ENCODE results near the gene GPR119. TPM values are rescaled to one million over a fixed set of nuclear protein-coding genes. Genes with fewer than 3 reads are reported as not detected.
"Not testable (repeated sequence)": the region's sequence is repeated elsewhere in the genome, so short reads cannot be mapped to it uniquely, and the experiment has no call there.

The GPR119 gene
- total and polyA plus RNA-seq, 7 donors: not detected

DNA sequence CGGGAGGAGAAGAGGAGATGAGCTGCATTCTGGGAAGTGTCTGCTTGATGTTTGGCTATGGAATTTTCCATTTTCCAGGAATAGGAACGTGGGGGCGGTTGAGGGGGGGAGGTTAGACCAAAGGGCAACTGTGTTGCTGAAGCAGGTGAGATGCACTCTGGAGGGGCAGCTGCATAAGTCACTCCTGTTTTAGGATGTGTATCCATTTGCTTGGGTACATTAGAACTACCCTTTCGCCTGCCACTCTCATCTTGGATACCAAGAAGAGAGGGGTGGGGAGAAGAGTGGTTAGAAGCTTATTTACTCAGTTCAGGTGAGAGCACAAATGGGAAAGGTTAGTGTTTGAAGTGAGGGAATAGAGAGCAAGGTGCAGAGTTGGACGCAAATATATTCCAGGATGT is 934 bp upstream of the GPR119 start:
- ATAC-seq (no peak), DNase-seq (no peak)
- no peak overlapping the region for H3K4me3 ChIP-seq
- H3K36me3 ChIP-seq (ENCODE audit: insufficient read depth in 1 of 2, low read depth in 1 of 2): no peaks in the 10 kb centered on the region
- H3K9me3 ChIP-seq: no peaks in the 10 kb centered on the region
- no peaks in the 10 kb centered on the region for H3K27me3 ChIP-seq (ENCODE audit: insufficient read depth in 3 of 3, low read length in 2 of 3)
- WGBS, 3 donors: 57 to 74% (median 73%) methylated on average over 5 of the region's 5 CpGs
- TF ChIP-seq, protein P1, sequence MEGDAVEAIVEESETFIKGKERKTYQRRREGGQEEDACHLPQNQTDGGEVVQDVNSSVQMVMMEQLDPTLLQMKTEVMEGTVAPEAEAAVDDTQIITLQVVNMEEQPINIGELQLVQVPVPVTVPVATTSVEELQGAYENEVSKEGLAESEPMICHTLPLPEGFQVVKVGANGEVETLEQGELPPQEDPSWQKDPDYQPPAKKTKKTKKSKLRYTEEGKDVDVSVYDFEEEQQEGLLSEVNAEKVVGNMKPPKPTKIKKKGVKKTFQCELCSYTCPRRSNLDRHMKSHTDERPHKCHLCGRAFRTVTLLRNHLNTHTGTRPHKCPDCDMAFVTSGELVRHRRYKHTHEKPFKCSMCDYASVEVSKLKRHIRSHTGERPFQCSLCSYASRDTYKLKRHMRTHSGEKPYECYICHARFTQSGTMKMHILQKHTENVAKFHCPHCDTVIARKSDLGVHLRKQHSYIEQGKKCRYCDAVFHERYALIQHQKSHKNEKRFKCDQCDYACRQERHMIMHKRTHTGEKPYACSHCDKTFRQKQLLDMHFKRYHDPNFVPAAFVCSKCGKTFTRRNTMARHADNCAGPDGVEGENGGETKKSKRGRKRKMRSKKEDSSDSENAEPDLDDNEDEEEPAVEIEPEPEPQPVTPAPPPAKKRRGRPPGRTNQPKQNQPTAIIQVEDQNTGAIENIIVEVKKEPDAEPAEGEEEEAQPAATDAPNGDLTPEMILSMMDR (IDR thresholded peaks at IDR 0.05): no peak
- no peak overlapping the region for H3K27ac ChIP-seq
- intact Hi-C loops (cut with DNase I): no loop called here
- H3K4me1 ChIP-seq: no peaks in the 10 kb centered on the region

DNA sequence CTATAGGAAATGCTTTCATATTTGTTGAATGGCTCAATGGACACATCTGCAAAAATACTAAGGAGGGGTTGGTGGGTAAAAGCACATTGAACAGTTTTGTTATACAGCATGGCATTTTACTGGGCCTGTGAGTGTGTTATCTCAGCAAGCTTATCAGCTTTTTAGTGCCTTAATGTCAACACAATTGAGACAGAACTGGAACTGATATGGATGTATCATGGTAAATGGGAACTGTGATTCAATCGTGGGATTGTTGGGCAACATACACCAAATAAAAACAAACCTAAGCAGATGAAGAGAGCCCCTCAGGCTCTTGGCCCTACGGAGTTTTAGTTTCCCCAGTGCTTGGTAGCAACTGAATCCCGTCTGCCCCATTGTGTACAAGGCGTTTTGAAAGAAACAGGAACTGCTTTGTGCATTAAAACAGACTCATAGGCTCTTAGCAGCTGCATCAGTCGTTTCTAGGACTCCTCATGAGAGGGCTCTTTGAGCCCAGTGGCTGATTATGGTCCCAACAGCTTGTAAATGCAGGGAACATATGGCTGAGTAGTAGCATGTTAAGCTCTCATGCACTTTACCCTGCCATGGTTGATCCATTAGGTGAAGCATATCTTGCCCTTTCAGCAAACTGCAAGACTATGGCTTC is 7.3 kb downstream of the GPR119 start:
- TF ChIP-seq, protein P1 (IDR thresholded peaks at IDR 0.05): no peak
- ATAC-seq (no peak), DNase-seq (no peak)
- H3K36me3 ChIP-seq (ENCODE audit: insufficient read depth in 1 of 2, low read depth in 1 of 2): no peaks in the 10 kb centered on the region
- H3K27ac ChIP-seq: no peak overlapping the region
- no peaks in the 10 kb centered on the region for H3K27me3 ChIP-seq (ENCODE audit: insufficient read depth in 3 of 3, low read length in 2 of 3)
- H3K9me3 ChIP-seq: no peaks in the 10 kb centered on the region
- no peaks in the 10 kb centered on the region for H3K4me1 ChIP-seq
- intact Hi-C loops (cut with DNase I): no loop called here
- WGBS, 3 donors: 32 to 45% (median 44%) methylated on average over 5 of the region's 5 CpGs
- H3K4me3 ChIP-seq: no peak overlapping the region

DNA sequence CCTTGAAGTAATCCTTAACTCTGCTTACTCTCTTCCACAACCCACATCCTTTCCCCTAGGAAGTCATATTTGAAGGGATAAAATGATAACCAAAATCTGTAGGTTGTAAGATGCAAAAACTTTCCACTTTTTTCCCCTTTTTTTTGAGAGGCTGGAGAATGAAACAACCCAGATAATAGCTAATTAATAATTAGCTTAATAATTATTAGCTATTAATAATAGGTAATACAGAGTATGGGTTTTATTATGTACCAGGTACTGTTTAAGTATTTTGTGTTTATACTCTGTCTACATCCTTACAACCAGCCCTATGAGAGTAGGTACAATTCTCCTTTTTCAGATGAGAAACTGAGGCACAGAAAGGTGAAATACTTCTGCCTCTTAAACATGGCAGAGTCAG is 9.4 kb downstream of the GPR119 start:
- ATAC-seq: no peak
- Histone ChIP-seq H3K27ac (no peak overlapping the region), H3K9me3 (no peaks in the 10 kb centered on the region), H3K36me3 (ENCODE audit: insufficient read depth in 1 of 2, low read depth in 1 of 2) (no peaks in the 10 kb centered on the region), H3K4me1 (no peaks in the 10 kb centered on the region), H3K27me3 (ENCODE audit: insufficient read depth in 3 of 3, low read length in 2 of 3) (no peaks in the 10 kb centered on the region), H3K4me3 (no peak overlapping the region)
- TF ChIP-seq, protein P1 (IDR thresholded peaks at IDR 0.05): no peak
- intact Hi-C loops (cut with DNase I): no loop called here
- no peak for DNase-seq

DNA sequence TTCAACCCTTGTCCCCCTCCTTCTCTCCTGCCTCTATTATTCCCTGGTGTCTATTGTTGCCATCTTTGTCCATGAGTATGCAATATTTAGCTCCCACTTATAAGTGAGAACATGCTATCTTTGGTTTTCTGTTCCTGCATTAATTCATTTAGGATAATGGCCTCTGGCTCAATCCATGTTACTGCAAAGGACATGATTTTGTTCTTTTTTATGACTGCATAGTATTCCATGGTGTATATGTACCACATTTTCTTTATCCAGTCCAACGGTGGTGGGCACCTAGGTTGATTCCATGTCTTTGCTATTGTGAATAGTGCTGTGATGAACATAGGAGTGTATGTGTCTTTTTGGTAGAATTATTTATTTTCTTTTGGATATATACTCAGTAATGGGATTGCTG is 33.4 kb downstream of the GPR119 start:
- ATAC-seq; H3K9me3 ChIP-seq; H3K27me3 ChIP-seq (ENCODE audit: insufficient read depth in 3 of 3, low read length in 2 of 3); H3K4me1 ChIP-seq; H3K27ac ChIP-seq; DNase-seq; intact Hi-C loops (cut with DNase I); H3K4me3 ChIP-seq: not testable (repeated sequence)
- peaks cover 0 to 15% of the 10 kb centered on the region in 2 donors for H3K36me3 ChIP-seq (ENCODE audit: insufficient read depth in 1 of 2, low read depth in 1 of 2)
- 76 to 95% (median 88%) methylated on average over 1 of the region's 1 CpG for WGBS, 3 donors

DNA sequence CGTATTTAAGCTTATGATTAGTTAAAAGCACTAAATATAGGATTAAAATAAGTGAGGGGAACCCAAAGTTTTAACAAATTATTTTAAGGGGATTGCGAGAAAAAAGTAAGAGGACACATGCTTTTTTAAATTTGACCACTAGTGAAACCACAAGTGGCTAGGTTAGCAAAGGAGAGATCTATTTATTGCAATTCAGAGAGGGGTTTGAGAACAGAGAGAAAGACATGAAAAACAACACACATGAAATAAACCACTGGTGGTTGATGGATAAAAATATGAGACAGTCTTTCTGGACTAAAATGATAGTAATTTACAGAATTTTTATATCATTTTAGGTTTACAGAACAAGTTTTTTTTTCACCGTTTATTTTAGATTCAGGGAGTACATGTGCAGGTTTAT is 33.9 kb downstream of the GPR119 start:
- Histone ChIP-seq H3K4me3 (no peak overlapping the region), H3K27me3 (ENCODE audit: insufficient read depth in 3 of 3, low read length in 2 of 3) (no peaks in the 10 kb centered on the region), H3K36me3 (ENCODE audit: insufficient read depth in 1 of 2, low read depth in 1 of 2) (peaks cover 0 to 15% of the 10 kb centered on the region in 2 donors), H3K27ac (no peak overlapping the region), H3K9me3 (no peaks in the 10 kb centered on the region), H3K4me1 (no peaks in the 10 kb centered on the region)
- ATAC-seq (no peak), DNase-seq (no peak)
- 70 to 99% (median 96%) methylated on average over 3 of the region's 3 CpGs for WGBS, 3 donors
- TF ChIP-seq, protein P1 (IDR thresholded peaks at IDR 0.05): no peak
- intact Hi-C loops (cut with DNase I): no loop called here
